Esophagus squamous epithelium (tissue), 5 donors: ENCODE data around the gene SLC22A3. TPM values are rescaled to one million over a fixed set of nuclear protein-coding genes. Genes with fewer than 3 reads are reported as not detected.

Experiments
- DNase-seq: peaks from one replicate; lab custom pipeline; 2025; lab: John Stamatoyannopoulos, UW
- H3K27ac ChIP-seq, 4 donors: fragments of 200-600 bp; sonication (generic); one replicate each; pipeline ENCODE4 v1.5.1; 2016 to 2019; ENCODE audit warnings: mild to moderate bottlenecking in 1 of 4
- H3K27me3 ChIP-seq, 4 donors: fragments of 200-600 bp; sonication (generic); 1 replicate in 3 of 4; 2 replicates in 1 of 4; pipeline versions ENCODE4 v1.5.1 to v1.6.0; 2017 to 2021; ENCODE audit warnings: antibody characterized with exemption in 1 of 4
- H3K36me3 ChIP-seq, 3 donors: fragments of 200-600 bp; sonication (generic); one replicate each; pipeline ENCODE4 v1.5.1; 2016 to 2019
- H3K4me1 ChIP-seq, 3 donors: fragments of 200-600 bp; sonication (generic); one replicate each; pipeline ENCODE4 v1.5.1; 2017 to 2019
- H3K4me3 ChIP-seq, 4 donors: fragments of 200-600 bp; sonication (generic); 1 replicate in 3 of 4; 2 replicates in 1 of 4; pipeline ENCODE4 v1.5.1; 2016 to 2019; ENCODE audit warnings: mild to moderate bottlenecking in 2 of 4, moderate library complexity in 1 of 4
- H3K9me3 ChIP-seq, 3 donors: fragments of 200-600 bp; sonication (generic); one replicate each; pipeline ENCODE4 v1.5.1; 2016 to 2019
- CTCF ChIP-seq, 6 experiments: fragments of 450-650 bp in 4 of 6; fragments of 200-600 bp in 2 of 6; sonication (generic) in 2 of 6; IDR thresholded peaks; one replicate each; pipeline ENCODE4 v1.5.1; 2016 to 2019; ENCODE audit warnings: antibody characterized with exemption in 6 of 6, mild to moderate bottlenecking in 4 of 6, moderate library complexity in 4 of 6
- POLR2A ChIP-seq, 4 donors: fragments of 450-650 bp; IDR thresholded peaks; one replicate each; pipeline ENCODE4 v1.6.1; 2017; ENCODE audit warnings: antibody characterized with exemption in 4 of 4, mild to moderate bottlenecking in 4 of 4, moderate library complexity in 3 of 4
- WGBS, 2 donors: methylation state at CpG; one replicate each; pipeline ENCODE4 v1.1.5; 2018; 5-methylcytosine and 5-hydroxymethylcytosine counted together
- intact Hi-C: fragments of 100-400 bp; cut with DNase I; formaldehyde crosslinking; loops from one replicate; pipeline ENCODE4 v1.15.0; 2022
- total RNA-seq, 4 donors: library from RNA; depleted of rRNA; stranded (reverse); fragments of >200 nt; gene quantifications; one replicate each; pipeline ENCODE4 v1.1.0, GENCODE V29; 2016
- donor health status: DM: yes; HTN: yes; CAD: no.

The SLC22A3 gene
- total RNA-seq, 4 donors from 2014 or later, result 5.5 to 14.2 (median 12.0) TPM

GRCh38 chr6:160417146-160417545 is 69.0 kb downstream of the SLC22A3 start:
- WGBS, 2 donors, result 88 to 100% methylated on average over 1 of the region's 1 CpG
- H3K27me3 ChIP-seq, result no peaks in the 10 kb centered on the region
- H3K9me3 ChIP-seq, result no peaks in the 10 kb centered on the region
- H3K27ac ChIP-seq, result no peak overlapping the region
- H3K4me3 ChIP-seq, result no peak overlapping the region
- DNase-seq, result no peak
- TF ChIP-seq POLR2A (IDR thresholded peaks at IDR 0.05) (no peak), CTCF (IDR thresholded peaks at IDR 0.05) (no peak)
- intact Hi-C loops, result no loop called here
- peaks cover 0 to 17% (median 0%) of the 10 kb centered on the region in 3 donors for H3K36me3 ChIP-seq
- H3K4me1 ChIP-seq, result peaks cover 0 to 9% (median 7%) of the 10 kb centered on the region in 3 donors

GRCh38 chr6:160417550-160417949 is 69.4 kb downstream of the SLC22A3 start:
- no peak overlapping the region for H3K4me3 ChIP-seq
- H3K27ac ChIP-seq, result no peak overlapping the region
- peaks cover 0 to 17% (median 0%) of the 10 kb centered on the region in 3 donors for H3K36me3 ChIP-seq
- intact Hi-C loops, result no loop called here
- no peaks in the 10 kb centered on the region for H3K9me3 ChIP-seq
- TF ChIP-seq CTCF (IDR thresholded peaks at IDR 0.05) (no peak), POLR2A (IDR thresholded peaks at IDR 0.05) (no peak)
- no peaks in the 10 kb centered on the region for H3K27me3 ChIP-seq
- DNase-seq, result no peak
- H3K4me1 ChIP-seq, result peaks cover 0 to 9% (median 7%) of the 10 kb centered on the region in 3 donors

GRCh38 chr6:160418370-160418769 is 70.2 kb downstream of the SLC22A3 start:
- TF ChIP-seq CTCF (IDR thresholded peaks at IDR 0.05), result no peak
- TF ChIP-seq POLR2A (IDR thresholded peaks at IDR 0.05), result no peak
- WGBS, 2 donors, result 74 to 81% methylated on average over 3 of the region's 3 CpGs
- Histone ChIP-seq H3K27me3 (no peaks in the 10 kb centered on the region), H3K27ac (no peak overlapping the region), H3K9me3 (no peaks in the 10 kb centered on the region), H3K36me3 (peaks cover 0 to 15% (median 0%) of the 10 kb centered on the region in 3 donors), H3K4me1 (peaks cover 0 to 9% (median 7%) of the 10 kb centered on the region in 3 donors), H3K4me3 (no peak overlapping the region)
- intact Hi-C loops, result no loop called here
- no peak for DNase-seq

GRCh38 chr6:160419488-160419887 is 71.3 kb downstream of the SLC22A3 start:
- no peaks in the 10 kb centered on the region for H3K9me3 ChIP-seq
- WGBS, 2 donors, result 38 to 60% methylated on average over 1 of the region's 1 CpG
- H3K27me3 ChIP-seq, result no peaks in the 10 kb centered on the region
- DNase-seq, result no peak
- H3K27ac ChIP-seq, result no peak overlapping the region
- H3K36me3 ChIP-seq, result peaks cover 0 to 10% (median 0%) of the 10 kb centered on the region in 3 donors
- TF ChIP-seq CTCF (IDR thresholded peaks at IDR 0.05) (no peak), POLR2A (IDR thresholded peaks at IDR 0.05) (no peak)
- H3K4me3 ChIP-seq, result no peak overlapping the region
- peaks cover 0 to 9% (median 7%) of the 10 kb centered on the region in 3 donors for H3K4me1 ChIP-seq
- intact Hi-C loops, result no loop called here

- intact Hi-C loops, result no loop called here
- Histone ChIP-seq H3K4me3 (no peak overlapping the region), H3K27ac (peak overlapping the region in 3 of 4 donors; percentile 67 to 75 (median 67)), H3K27me3 (no peaks in the 10 kb centered on the region), H3K4me1 (peaks cover 0 to 9% (median 7%) of the 10 kb centered on the region in 3 donors), H3K36me3 (peaks cover 0 to 4% (median 0%) of the 10 kb centered on the region in 3 donors), H3K9me3 (no peaks in the 10 kb centered on the region)
- no peak for DNase-seq
- TF ChIP-seq POLR2A (IDR thresholded peaks at IDR 0.05), result no peak
- no peak for TF ChIP-seq CTCF (IDR thresholded peaks at IDR 0.05)
- 81 to 82% methylated on average over 3 to 9 of the region's 9 CpGs for WGBS, 2 donors
Measured at GRCh38 chr6:160420253-160420968, 72.2 kb downstream of the SLC22A3 start.
